Thyroid gland (tissue), 4 donors: Measurements from ENCODE around the gene TCF7. TPM values are rescaled to one million over a fixed set of nuclear protein-coding genes. Genes with fewer than 3 reads are reported as not detected.
A peak's percentile ranks its signal among the peaks of the same experiment; 100 is the strongest.

Experiments used
- DNase-seq, 2 donors: peaks; one replicate each; pipeline ENCODE4 v3.0.0-alpha.2; 2019
- H3K27ac ChIP-seq, 3 donors: fragments of 200-600 bp; sonication (generic); 1 replicate in 2 of 3; 2 replicates in 1 of 3; pipeline ENCODE4 v1.5.1; 2016 to 2019; ENCODE audit warnings: mild to moderate bottlenecking in 1 of 3, moderate library complexity in 1 of 3
- H3K27me3 ChIP-seq: fragments of 200-600 bp; sonication (generic); one replicate; pipeline ENCODE4 v1.5.1; 2019
- H3K36me3 ChIP-seq, 2 donors: fragments of 200-600 bp; sonication (generic); one replicate each; pipeline ENCODE4 v1.5.1; 2016 to 2019
- H3K4me1 ChIP-seq, 2 donors: fragments of 200-600 bp; sonication (generic); one replicate each; pipeline ENCODE4 v1.5.1; 2017 to 2019
- H3K4me3 ChIP-seq, 3 donors: fragments of 200-600 bp; sonication (generic); replicated peaks in 1 of 3; 1 replicate in 2 of 3; 2 replicates in 1 of 3; pipeline ENCODE4 v1.5.1; 2016; ENCODE audit warnings: mild to moderate bottlenecking in 1 of 3
- H3K9me3 ChIP-seq: fragments of 200-600 bp; sonication (generic); one replicate; pipeline ENCODE4 v1.5.1; 2017
- POLR2A ChIP-seq, 2 donors: fragments of 450-650 bp; IDR thresholded peaks; one replicate each; pipeline ENCODE4 v1.6.1; 2017; ENCODE audit warnings: antibody characterized with exemption in 2 of 2, mild to moderate bottlenecking in 2 of 2, moderate library complexity in 1 of 2
- WGBS, 2 donors: methylation state at CpG; one replicate each; pipeline ENCODE4 v1.1.5; 2017; 5-methylcytosine and 5-hydroxymethylcytosine counted together
- intact Hi-C: fragments of 100-400 bp; cut with DNase I; formaldehyde crosslinking; loops from one replicate; pipeline ENCODE4 v1.15.1; 2023
- total RNA-seq, 4 donors: library from RNA; depleted of rRNA; stranded (reverse); fragments of >200 nt; gene quantifications; one replicate each; pipeline ENCODE4 v1.2.3, GENCODE V29; 2016
- TF ChIP-seq, protein P1 (sequence below), 6 experiments: fragments of 200-600 bp in 3 of 6; fragments of 450-650 bp in 3 of 6; sonication (generic) in 3 of 6; IDR thresholded peaks; one replicate each; pipeline ENCODE4 v1.5.1; 2016 to 2019; ENCODE audit warnings: antibody characterized with exemption in 6 of 6, mild to moderate bottlenecking in 2 of 6, inconsistent platforms in 1 of 6, moderate library complexity in 1 of 6

The TCF7 gene
- total RNA-seq, 4 donors from 2014 or later = 7.4 to 11.8 (median 8.9) TPM

GRCh38 chr5:134072471-134073210 lies 41.8 kb upstream of the TCF7 start:
- Histone ChIP-seq H3K27ac (no peak overlapping the region), H3K27me3 (no peaks in the 10 kb centered on the region), H3K9me3 (no peaks in the 10 kb centered on the region), H3K36me3 (no peaks in the 10 kb centered on the region), H3K4me3 (no peak overlapping the region), H3K4me1 (peaks cover 0 to 7% of the 10 kb centered on the region in 2 donors)
- intact Hi-C loops = no loop called here
- DNase-seq = no peak
- no peak for TF ChIP-seq POLR2A (IDR thresholded peaks at IDR 0.05)
- TF ChIP-seq, protein P1, sequence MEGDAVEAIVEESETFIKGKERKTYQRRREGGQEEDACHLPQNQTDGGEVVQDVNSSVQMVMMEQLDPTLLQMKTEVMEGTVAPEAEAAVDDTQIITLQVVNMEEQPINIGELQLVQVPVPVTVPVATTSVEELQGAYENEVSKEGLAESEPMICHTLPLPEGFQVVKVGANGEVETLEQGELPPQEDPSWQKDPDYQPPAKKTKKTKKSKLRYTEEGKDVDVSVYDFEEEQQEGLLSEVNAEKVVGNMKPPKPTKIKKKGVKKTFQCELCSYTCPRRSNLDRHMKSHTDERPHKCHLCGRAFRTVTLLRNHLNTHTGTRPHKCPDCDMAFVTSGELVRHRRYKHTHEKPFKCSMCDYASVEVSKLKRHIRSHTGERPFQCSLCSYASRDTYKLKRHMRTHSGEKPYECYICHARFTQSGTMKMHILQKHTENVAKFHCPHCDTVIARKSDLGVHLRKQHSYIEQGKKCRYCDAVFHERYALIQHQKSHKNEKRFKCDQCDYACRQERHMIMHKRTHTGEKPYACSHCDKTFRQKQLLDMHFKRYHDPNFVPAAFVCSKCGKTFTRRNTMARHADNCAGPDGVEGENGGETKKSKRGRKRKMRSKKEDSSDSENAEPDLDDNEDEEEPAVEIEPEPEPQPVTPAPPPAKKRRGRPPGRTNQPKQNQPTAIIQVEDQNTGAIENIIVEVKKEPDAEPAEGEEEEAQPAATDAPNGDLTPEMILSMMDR (IDR thresholded peaks at IDR 0.05) = no peak
- WGBS, 2 donors = 92 to 98% methylated on average over 7 to 8 of the region's 8 CpGs

DNA sequence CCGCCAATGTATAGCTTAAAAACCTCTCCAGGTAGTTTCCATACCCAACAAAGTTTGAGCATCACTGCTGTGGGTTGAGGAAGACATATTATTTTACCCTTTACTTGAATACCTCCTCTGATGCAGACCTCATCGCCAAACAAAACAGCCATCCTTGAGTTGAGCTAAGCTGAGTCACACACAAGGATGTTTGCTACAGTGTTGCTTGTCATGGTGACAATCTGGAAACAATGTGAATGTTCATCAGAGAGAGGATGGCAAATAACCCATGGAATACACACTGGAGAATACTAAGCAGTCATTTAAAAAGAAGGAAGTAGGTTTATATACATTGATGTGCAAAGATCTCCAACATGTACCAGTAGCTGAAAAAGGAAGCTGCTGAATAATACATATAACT lies 41.1 kb upstream of the TCF7 start:
- Histone ChIP-seq H3K4me1 (peaks cover 0 to 7% of the 10 kb centered on the region in 2 donors), H3K4me3 (no peak overlapping the region), H3K27ac (no peak overlapping the region), H3K36me3 (no peaks in the 10 kb centered on the region), H3K9me3 (no peaks in the 10 kb centered on the region), H3K27me3 (no peaks in the 10 kb centered on the region)
- no peak for TF ChIP-seq POLR2A (IDR thresholded peaks at IDR 0.05)
- TF ChIP-seq, protein P1 (IDR thresholded peaks at IDR 0.05) = no peak
- 46 to 77% methylated on average over 2 of the region's 2 CpGs for WGBS, 2 donors
- intact Hi-C loops = no loop called here
- DNase-seq = no peak

- no peaks in the 10 kb centered on the region for H3K9me3 ChIP-seq
- 85 to 96% methylated on average over 2 of the region's 2 CpGs for WGBS, 2 donors
- no peaks in the 10 kb centered on the region for H3K36me3 ChIP-seq
- H3K4me3 ChIP-seq = no peak overlapping the region
- TF ChIP-seq, protein P1 (IDR thresholded peaks at IDR 0.05) = no peak
- no peak for TF ChIP-seq POLR2A (IDR thresholded peaks at IDR 0.05)
- no peak for DNase-seq
- H3K27ac ChIP-seq = no peak overlapping the region
- H3K27me3 ChIP-seq = no peaks in the 10 kb centered on the region
- peaks cover 0 to 7% of the 10 kb centered on the region in 2 donors for H3K4me1 ChIP-seq
- intact Hi-C loops = no loop called here
These were observed 39.4 kb upstream of the TCF7 start for GRCh38 chr5:134075102-134075501.

DNA sequence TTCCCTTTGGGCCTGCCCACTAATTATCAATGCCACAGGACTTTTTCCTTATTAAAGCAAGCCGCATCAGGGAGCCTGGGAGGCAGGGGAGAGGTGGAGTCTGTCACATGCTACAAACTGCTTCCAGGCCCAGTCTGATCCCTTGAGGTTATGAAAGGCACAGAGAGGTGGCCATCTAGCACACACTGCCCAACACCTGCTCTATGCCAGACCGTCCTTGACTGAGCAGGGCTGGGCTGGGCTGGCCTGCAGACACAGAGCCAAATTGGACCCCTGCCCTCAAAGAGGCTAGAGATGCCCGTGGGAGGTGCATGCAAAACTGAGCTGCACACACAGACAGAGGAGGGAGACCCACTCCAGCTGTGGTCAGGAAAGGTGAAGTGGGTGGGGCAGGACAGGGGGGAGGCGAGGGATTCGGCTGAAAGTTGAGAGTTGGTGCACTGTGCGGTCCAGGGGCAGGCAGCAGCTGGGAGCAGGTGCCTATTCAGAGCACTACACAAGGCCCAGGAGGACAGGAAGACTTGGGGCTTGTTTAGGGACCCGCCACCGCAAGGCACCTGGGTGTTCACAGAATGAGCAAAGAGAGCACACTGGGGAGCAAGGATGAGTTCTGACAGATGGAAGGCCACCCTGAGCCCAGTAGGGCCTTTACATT lies 36.4 kb upstream of the TCF7 start:
- TF ChIP-seq, protein P1 (IDR thresholded peaks at IDR 0.05) = no peak
- no peak for TF ChIP-seq POLR2A (IDR thresholded peaks at IDR 0.05)
- Histone ChIP-seq H3K4me1 (no peaks in the 10 kb centered on the region), H3K27ac (no peak overlapping the region), H3K4me3 (no peak overlapping the region), H3K36me3 (no peaks in the 10 kb centered on the region), H3K9me3 (no peaks in the 10 kb centered on the region), H3K27me3 (no peaks in the 10 kb centered on the region)
- 56 to 69% methylated on average over 7 to 8 of the region's 8 CpGs for WGBS, 2 donors
- intact Hi-C loops = no loop called here
- DNase-seq = peak; percentile 55 to 58
